ENCODE results near the gene ERF.
"Not testable (repeated sequence)": the region's sequence is repeated elsewhere in the genome, so short reads cannot be mapped to it uniquely, and the experiment has no call there.

Gene ERF

GRCh38 chr19:42268704-42269477 is 14.0 kb upstream of the ERF start, which contains the start of gene CIC:
Gene CIC, plus strand, starts transcription at chr19:42269252. Its CDS starts 2,532 bp downstream, at chr19:42271784.
- H3K27ac ChIP-seq = peak within 1 kb of the TSS; percentile 98
- TF ChIP-seq CTCF (conservative IDR thresholded peaks at IDR 0.05) = no peak

GRCh38 chr19:42268142-42268703 is 13.3 kb upstream of the ERF start:
- no peak for TF ChIP-seq CTCF (conservative IDR thresholded peaks at IDR 0.05)

GRCh38 chr19:42267644-42268141 is 12.8 kb upstream of the ERF start:
- TF ChIP-seq CTCF (conservative IDR thresholded peaks at IDR 0.05) = no peak
- peak overlapping the region; percentile 98 for H3K27ac ChIP-seq

More at GRCh38 chr19:42268142-42268703, 13.3 kb upstream of the ERF start:
- H3K27ac ChIP-seq = peak overlapping the region; percentile 98

GRCh38 chr19:42266928-42267603 is 12.1 kb upstream of the ERF start:
- H3K27ac ChIP-seq = peak overlapping the region; percentile 98

GRCh38 chr19:42266105-42266504 is 11.2 kb upstream of the ERF start:
- H3K27ac ChIP-seq = not testable (repeated sequence)

GRCh38 chr19:42261763-42262162 is 6.8 kb upstream of the ERF start:
- TF ChIP-seq CTCF (conservative IDR thresholded peaks at IDR 0.05) = no peak
- no peak overlapping the region for H3K27ac ChIP-seq

- not testable (repeated sequence) for H3K27ac ChIP-seq
Observed at GRCh38 chr19:42257842-42258241, 2.9 kb upstream of the ERF start.

GRCh38 chr19:42255766-42256745 is 1.1 kb upstream of the ERF start:
- peak overlapping the region; percentile 91 for H3K27ac ChIP-seq
- TF ChIP-seq CTCF (conservative IDR thresholded peaks at IDR 0.05) = no peak
